ENCODE measurements around the gene ZCCHC24. TPM values are rescaled to one million over a fixed set of nuclear protein-coding genes. Genes with fewer than 3 reads are reported as not detected.

Gene ZCCHC24
- total RNA-seq, 2 experiments from 2014 or later: 0.98 to 2.2 TPM

DNA sequence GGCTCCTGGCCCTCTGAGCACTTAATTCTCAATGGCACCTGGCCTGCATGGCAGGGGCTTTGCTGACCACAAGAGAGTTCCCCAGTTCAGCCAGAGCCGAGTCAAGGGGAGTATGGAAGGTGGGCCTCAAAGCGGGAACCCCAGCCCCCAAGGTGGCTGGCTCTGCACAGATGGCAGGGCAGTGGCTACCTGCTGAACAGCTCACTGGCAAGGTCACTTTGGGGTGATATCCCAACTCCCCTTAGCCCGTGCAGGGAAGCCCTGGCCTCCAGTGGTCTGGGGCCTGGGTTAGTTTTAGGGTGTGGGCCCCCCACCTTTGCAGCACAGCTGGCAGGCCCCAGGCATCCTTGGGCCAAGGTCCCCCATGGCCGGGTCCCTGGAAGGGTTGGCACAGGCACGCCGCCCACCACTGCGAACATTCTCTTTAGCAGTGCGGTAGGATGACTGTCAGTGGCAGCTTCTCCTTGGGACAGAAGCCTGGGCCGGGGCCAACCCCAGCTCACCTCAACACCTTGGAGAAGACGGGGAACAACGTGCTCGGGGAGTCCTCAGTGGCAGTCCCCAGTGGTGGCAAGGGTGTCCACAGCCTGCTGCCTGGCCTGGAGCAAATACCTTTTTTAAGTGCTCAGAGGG, 61.3 kb downstream of the ZCCHC24 start:
- no peak overlapping the region for H2AFZ ChIP-seq (ENCODE audit: low read length)
- H3K27ac ChIP-seq (ENCODE audit: low read depth, low read length, poor library complexity, severe bottlenecking): no peak overlapping the region
- H3K4me3 ChIP-seq (ENCODE audit: low read depth, low read length, poor library complexity, severe bottlenecking): no peak overlapping the region
- H3K9me3 ChIP-seq (ENCODE audit: low read length): no peaks in the 10 kb centered on the region
- no peaks in the 10 kb centered on the region for H3K9me2 ChIP-seq (ENCODE audit: insufficient read depth, low read length)
- H3K79me2 ChIP-seq (ENCODE audit: insufficient read depth, low read depth, low read length): no peaks in the 10 kb centered on the region
- DNase-seq (ENCODE audit: low spot score): no peak
- H3K4me2 ChIP-seq (ENCODE audit: low read length): no peak overlapping the region
- peaks cover 7% of the 10 kb centered on the region for H3K4me1 ChIP-seq (ENCODE audit: insufficient read depth, low read length, poor library complexity, severe bottlenecking)
- TF ChIP-seq, protein P1, sequence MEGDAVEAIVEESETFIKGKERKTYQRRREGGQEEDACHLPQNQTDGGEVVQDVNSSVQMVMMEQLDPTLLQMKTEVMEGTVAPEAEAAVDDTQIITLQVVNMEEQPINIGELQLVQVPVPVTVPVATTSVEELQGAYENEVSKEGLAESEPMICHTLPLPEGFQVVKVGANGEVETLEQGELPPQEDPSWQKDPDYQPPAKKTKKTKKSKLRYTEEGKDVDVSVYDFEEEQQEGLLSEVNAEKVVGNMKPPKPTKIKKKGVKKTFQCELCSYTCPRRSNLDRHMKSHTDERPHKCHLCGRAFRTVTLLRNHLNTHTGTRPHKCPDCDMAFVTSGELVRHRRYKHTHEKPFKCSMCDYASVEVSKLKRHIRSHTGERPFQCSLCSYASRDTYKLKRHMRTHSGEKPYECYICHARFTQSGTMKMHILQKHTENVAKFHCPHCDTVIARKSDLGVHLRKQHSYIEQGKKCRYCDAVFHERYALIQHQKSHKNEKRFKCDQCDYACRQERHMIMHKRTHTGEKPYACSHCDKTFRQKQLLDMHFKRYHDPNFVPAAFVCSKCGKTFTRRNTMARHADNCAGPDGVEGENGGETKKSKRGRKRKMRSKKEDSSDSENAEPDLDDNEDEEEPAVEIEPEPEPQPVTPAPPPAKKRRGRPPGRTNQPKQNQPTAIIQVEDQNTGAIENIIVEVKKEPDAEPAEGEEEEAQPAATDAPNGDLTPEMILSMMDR (conservative IDR thresholded peaks at IDR 0.05; ENCODE audit: low read length): no peak
- no peak for TF ChIP-seq EZH2phosphoT487 (IDR thresholded peaks at IDR 0.05; ENCODE audit: borderline replicate concordance, low read depth, low read length)
- POLR2A ChIA-PET: no interaction called here
- CTCF ChIA-PET (ENCODE audit: unreplicated experiment): no interaction called here
- intact Hi-C loops (cut with micrococcal nuclease; ENCODE audit: unreplicated experiment): no loop called here
- no peaks in the 10 kb centered on the region for H4K20me1 ChIP-seq (ENCODE audit: insufficient read depth, low read length)
- H3K36me3 ChIP-seq (ENCODE audit: insufficient read depth, low read length): no peaks in the 10 kb centered on the region
- no TSS peak for BruUV-seq (replicated peaks)

DNA sequence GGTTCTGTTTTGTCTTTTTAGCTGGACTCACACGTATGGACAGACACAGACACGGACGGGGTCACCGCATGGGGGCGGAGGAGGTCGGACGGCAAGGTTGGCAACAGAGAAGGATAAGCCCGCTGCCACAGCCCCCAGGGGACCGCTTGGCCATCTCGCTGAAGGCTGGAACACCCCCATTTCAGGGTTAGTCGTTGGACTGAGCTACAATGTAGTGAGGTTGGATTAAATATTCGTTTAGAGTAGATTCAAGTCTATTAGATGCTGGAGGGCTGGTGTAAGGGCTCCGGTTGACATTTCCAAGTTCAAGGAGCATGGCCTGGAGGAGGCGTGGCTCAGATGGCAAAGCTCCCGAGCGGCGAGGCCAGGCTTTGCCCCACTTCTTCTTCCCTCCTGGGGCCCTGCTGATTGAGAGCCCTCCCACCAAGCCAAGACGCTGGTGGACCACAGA, 62.9 kb downstream of the ZCCHC24 start:
- H4K20me1 ChIP-seq (ENCODE audit: insufficient read depth, low read length): no peaks in the 10 kb centered on the region
- no peak overlapping the region for H3K4me2 ChIP-seq (ENCODE audit: low read length)
- no peaks in the 10 kb centered on the region for H3K36me3 ChIP-seq (ENCODE audit: insufficient read depth, low read length)
- H3K9me3 ChIP-seq (ENCODE audit: low read length): no peaks in the 10 kb centered on the region
- ChIA-PET CTCF (ENCODE audit: unreplicated experiment) (no interaction called here), POLR2A (no interaction called here)
- no peak overlapping the region for H3K27ac ChIP-seq (ENCODE audit: low read depth, low read length, poor library complexity, severe bottlenecking)
- H3K4me3 ChIP-seq (ENCODE audit: low read depth, low read length, poor library complexity, severe bottlenecking): no peak overlapping the region
- TF ChIP-seq, protein P1 (conservative IDR thresholded peaks at IDR 0.05; ENCODE audit: low read length): no peak
- no peak for TF ChIP-seq EZH2phosphoT487 (IDR thresholded peaks at IDR 0.05; ENCODE audit: borderline replicate concordance, low read depth, low read length)
- H2AFZ ChIP-seq (ENCODE audit: low read length): no peak overlapping the region
- BruUV-seq (replicated peaks): no TSS peak
- intact Hi-C loops (cut with micrococcal nuclease; ENCODE audit: unreplicated experiment): no loop called here
- H3K79me2 ChIP-seq (ENCODE audit: insufficient read depth, low read depth, low read length): no peaks in the 10 kb centered on the region
- H3K9me2 ChIP-seq (ENCODE audit: insufficient read depth, low read length): no peaks in the 10 kb centered on the region
- no peak for DNase-seq (ENCODE audit: low spot score)
- H3K4me1 ChIP-seq (ENCODE audit: insufficient read depth, low read length, poor library complexity, severe bottlenecking): no peaks in the 10 kb centered on the region

DNA sequence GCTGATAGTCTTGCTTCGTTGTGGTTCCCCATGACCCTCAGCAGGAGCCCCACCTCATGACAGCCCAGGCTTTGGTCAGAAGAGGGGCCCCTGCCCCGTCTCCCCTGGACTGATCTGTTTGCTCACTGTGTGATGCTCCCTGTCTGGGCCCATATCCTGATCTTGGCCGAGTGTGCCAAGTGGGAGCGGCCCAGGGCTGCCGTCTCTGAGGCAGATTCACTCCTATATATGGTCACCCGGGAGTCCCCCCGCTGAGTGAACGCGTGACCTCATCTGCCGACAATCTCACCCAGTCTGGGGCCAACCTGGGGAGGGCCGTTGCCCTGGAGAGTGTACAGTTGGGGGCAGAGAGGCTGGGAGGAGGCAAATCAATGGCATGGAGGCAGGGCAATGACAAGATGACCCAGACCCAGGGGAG, 63.6 kb downstream of the ZCCHC24 start:
- intact Hi-C loops (cut with micrococcal nuclease; ENCODE audit: unreplicated experiment): no loop called here
- no peak for DNase-seq (ENCODE audit: low spot score)
- H4K20me1 ChIP-seq (ENCODE audit: insufficient read depth, low read length): no peaks in the 10 kb centered on the region
- H3K36me3 ChIP-seq (ENCODE audit: insufficient read depth, low read length): no peaks in the 10 kb centered on the region
- TF ChIP-seq, protein P1 (conservative IDR thresholded peaks at IDR 0.05; ENCODE audit: low read length): no peak
- no peak for TF ChIP-seq EZH2phosphoT487 (IDR thresholded peaks at IDR 0.05; ENCODE audit: borderline replicate concordance, low read depth, low read length)
- no peak overlapping the region for H3K4me2 ChIP-seq (ENCODE audit: low read length)
- no peaks in the 10 kb centered on the region for H3K9me2 ChIP-seq (ENCODE audit: insufficient read depth, low read length)
- H3K27ac ChIP-seq (ENCODE audit: low read depth, low read length, poor library complexity, severe bottlenecking): no peak overlapping the region
- no peaks in the 10 kb centered on the region for H3K79me2 ChIP-seq (ENCODE audit: insufficient read depth, low read depth, low read length)
- ChIA-PET POLR2A (interaction anchor here (0.6 kb wide), 1 partner anchor 137 kb away, joined by 3 read pairs; no protein-coding TSS in a partner anchor), CTCF (ENCODE audit: unreplicated experiment) (no interaction called here)
- no TSS peak for BruUV-seq (replicated peaks)
- H3K4me3 ChIP-seq (ENCODE audit: low read depth, low read length, poor library complexity, severe bottlenecking): no peak overlapping the region
- H3K9me3 ChIP-seq (ENCODE audit: low read length): no peaks in the 10 kb centered on the region
- no peaks in the 10 kb centered on the region for H3K4me1 ChIP-seq (ENCODE audit: insufficient read depth, low read length, poor library complexity, severe bottlenecking)
- H2AFZ ChIP-seq (ENCODE audit: low read length): no peak overlapping the region

All from OCI-LY7 (cell line).